Fibroblast of the conjunctiva (primary cell): ENCODE data around the gene AK1.

Source experiments
- DNase-seq: peaks from one replicate; pipeline ENCODE4 v3.0.0-alpha.2; 2010; ENCODE audit warnings: low read depth

The AK1 gene

GRCh38 chr9:127817881-127818434, 59.5 kb downstream of the AK1 start:
- no peak for DNase-seq

- no peak for DNase-seq
These were observed 60.7 kb downstream of the AK1 start for GRCh38 chr9:127816728-127817127.
